ENCODE measurements around the gene EP400.
"Not testable (repeated sequence)": the region's sequence is repeated elsewhere in the genome, so short reads cannot be mapped to it uniquely, and the experiment has no call there.

The EP400 gene

GRCh38 chr12:132069336-132069985 is 119.7 kb downstream of the EP400 start:
- no peak for DNase-seq

GRCh38 chr12:132070298-132070697 is 120.6 kb downstream of the EP400 start:
- DNase-seq = no peak

- DNase-seq = no peak
These were observed 121.5 kb downstream of the EP400 start for GRCh38 chr12:132071040-132071810.

GRCh38 chr12:132071830-132072384 is 122.2 kb downstream of the EP400 start:
- DNase-seq = no peak

GRCh38 chr12:132074216-132074615 is 124.5 kb downstream of the EP400 start:
- no peak for DNase-seq

GRCh38 chr12:132075026-132075713 is 125.4 kb downstream of the EP400 start:
- no peak for DNase-seq

- DNase-seq = no peak
These were observed 126.2 kb downstream of the EP400 start for GRCh38 chr12:132075714-132076553.

GRCh38 chr12:132076711-132077110 is 127.0 kb downstream of the EP400 start:
- no peak for DNase-seq

GRCh38 chr12:132077322-132078100 is 127.8 kb downstream of the EP400 start:
- no peak for DNase-seq

- no peak for DNase-seq
These were observed 128.4 kb downstream of the EP400 start for GRCh38 chr12:132078190-132078589.

GRCh38 chr12:132079200-132079599 is 129.5 kb downstream of the EP400 start:
- DNase-seq = no peak

GRCh38 chr12:132079695-132080094 is 130.0 kb downstream of the EP400 start:
- no peak for DNase-seq

GRCh38 chr12:132080515-132080914 is 130.8 kb downstream of the EP400 start:
- DNase-seq = not testable (repeated sequence)

GRCh38 chr12:132081423-132081822 is 131.7 kb downstream of the EP400 start:
- no peak for DNase-seq

- no peak for DNase-seq
These were observed 133.8 kb downstream of the EP400 start for GRCh38 chr12:132083614-132083940.

GRCh38 chr12:132083941-132084620 is 134.3 kb downstream of the EP400 start:
- DNase-seq = peak; percentile 92

GRCh38 chr12:132084621-132085290 is 135.0 kb downstream of the EP400 start:
- DNase-seq = peak; percentile 39

GRCh38 chr12:132085291-132085635 is 135.5 kb downstream of the EP400 start:
- no peak for DNase-seq

GRCh38 chr12:132089407-132089910 is 139.7 kb downstream of the EP400 start:
- DNase-seq = no peak

GRCh38 chr12:132094269-132094891 is 144.6 kb downstream of the EP400 start:
- no peak for DNase-seq

All from CD4-positive, alpha-beta T cell treated with Interleukin-17A for 4 hours (primary cell).